Osteoblast (primary cell): ENCODE results near the gene ARHGAP35. TPM values are rescaled to one million over a fixed set of nuclear protein-coding genes. Genes with fewer than 3 reads are reported as not detected.

Experiments
- DNase-seq: peaks from one replicate; pipeline ENCODE4 v3.0.0; 2011; ENCODE audit warnings: low spot score, mixed read lengths; ENCODE audit not compliant: insufficient read length; ENCODE audit errors: missing footprints
- H2AFZ ChIP-seq: 2 replicates; pipeline ENCODE4 v1.6.0; 2011; ENCODE audit warnings: mild to moderate bottlenecking, low read length
- H3K27ac ChIP-seq: 2 replicates; pipeline ENCODE4 v1.5.1; 2011; ENCODE audit warnings: mild to moderate bottlenecking, low read depth, low read length, moderate library complexity
- H3K27me3 ChIP-seq: 2 replicates; pipeline ENCODE4 v1.6.0; 2012; ENCODE audit warnings: mild to moderate bottlenecking, control low read depth, inconsistent platforms, low read length, moderate library complexity; ENCODE audit not compliant: insufficient read depth
- H3K36me3 ChIP-seq: 2 replicates; pipeline ENCODE4 v1.5.1; 2011; ENCODE audit warnings: mild to moderate bottlenecking, low read length, control low read depth, moderate library complexity; ENCODE audit not compliant: insufficient read depth
- H3K4me1 ChIP-seq: 2 replicates; pipeline ENCODE4 v1.5.1; 2011; ENCODE audit warnings: mild to moderate bottlenecking, low read length, control low read depth, moderate library complexity; ENCODE audit not compliant: insufficient read depth
- H3K4me2 ChIP-seq: 2 replicates; pipeline ENCODE4 v1.6.0; 2011; ENCODE audit warnings: mild to moderate bottlenecking, low read length; ENCODE audit not compliant: insufficient read depth
- H3K4me3 ChIP-seq: fragments of 200-600 bp; sonication (generic); 3 replicates; pipeline ENCODE4 v1.5.1; 2012; ENCODE audit warnings: mild to moderate bottlenecking, low read length, inconsistent platforms; ENCODE audit not compliant: insufficient read depth
- H3K79me2 ChIP-seq: 2 replicates; pipeline ENCODE4 v1.6.0; 2012; ENCODE audit warnings: mild to moderate bottlenecking, low read length, control low read depth, inconsistent platforms; ENCODE audit not compliant: insufficient read depth
- H3K9me3 ChIP-seq: 2 replicates; pipeline ENCODE4 v1.5.1; 2011; ENCODE audit warnings: low read depth, low read length, control low read depth
- H4K20me1 ChIP-seq: 2 replicates; pipeline ENCODE4 v1.6.0; 2012; ENCODE audit warnings: mild to moderate bottlenecking, low read length, control low read depth; ENCODE audit not compliant: insufficient read depth
- total RNA-seq: library from RNA; depleted of rRNA; stranded (reverse); fragments of >200 nt; gene quantifications from 2 replicates; pipeline ENCODE4 v1.2.3, GENCODE V29; 2012
- TF ChIP-seq, protein P1 (sequence below): IDR thresholded peaks from 2 replicates; pipeline ENCODE4 v1.5.1; 2011; ENCODE audit warnings: mild to moderate bottlenecking, low read depth, low read length, moderate library complexity; ENCODE audit errors: extremely low read depth

The ARHGAP35 gene
- total RNA-seq, 1 donor = 82.2 TPM

DNA sequence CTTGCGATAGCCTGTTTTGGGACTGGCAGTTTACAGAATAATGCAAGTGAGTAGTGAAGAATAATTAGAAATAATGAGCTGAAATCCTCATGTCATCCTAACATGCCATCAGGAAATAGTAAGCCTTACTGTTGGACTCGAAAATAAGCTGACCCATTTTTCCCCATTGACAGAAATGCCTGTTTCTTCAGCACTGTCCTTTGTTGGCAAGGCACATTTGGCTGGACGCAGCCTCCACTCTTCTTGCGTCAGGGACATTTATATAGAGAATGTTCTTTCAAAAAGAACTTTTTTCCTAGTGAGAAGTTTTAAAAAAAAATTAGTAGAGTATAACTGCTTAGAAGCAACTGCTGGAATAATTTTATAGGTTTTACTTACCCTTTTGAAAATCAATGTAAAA is 47.1 kb downstream of the ARHGAP35 start:
- no peak overlapping the region for H3K4me3 ChIP-seq
- peaks cover 97% of the 10 kb centered on the region for H3K79me2 ChIP-seq
- DNase-seq = peak; percentile 8
- H3K36me3 ChIP-seq = no peaks in the 10 kb centered on the region
- no peak overlapping the region for H3K4me2 ChIP-seq
- H3K27me3 ChIP-seq = no peaks in the 10 kb centered on the region
- TF ChIP-seq, protein P1, sequence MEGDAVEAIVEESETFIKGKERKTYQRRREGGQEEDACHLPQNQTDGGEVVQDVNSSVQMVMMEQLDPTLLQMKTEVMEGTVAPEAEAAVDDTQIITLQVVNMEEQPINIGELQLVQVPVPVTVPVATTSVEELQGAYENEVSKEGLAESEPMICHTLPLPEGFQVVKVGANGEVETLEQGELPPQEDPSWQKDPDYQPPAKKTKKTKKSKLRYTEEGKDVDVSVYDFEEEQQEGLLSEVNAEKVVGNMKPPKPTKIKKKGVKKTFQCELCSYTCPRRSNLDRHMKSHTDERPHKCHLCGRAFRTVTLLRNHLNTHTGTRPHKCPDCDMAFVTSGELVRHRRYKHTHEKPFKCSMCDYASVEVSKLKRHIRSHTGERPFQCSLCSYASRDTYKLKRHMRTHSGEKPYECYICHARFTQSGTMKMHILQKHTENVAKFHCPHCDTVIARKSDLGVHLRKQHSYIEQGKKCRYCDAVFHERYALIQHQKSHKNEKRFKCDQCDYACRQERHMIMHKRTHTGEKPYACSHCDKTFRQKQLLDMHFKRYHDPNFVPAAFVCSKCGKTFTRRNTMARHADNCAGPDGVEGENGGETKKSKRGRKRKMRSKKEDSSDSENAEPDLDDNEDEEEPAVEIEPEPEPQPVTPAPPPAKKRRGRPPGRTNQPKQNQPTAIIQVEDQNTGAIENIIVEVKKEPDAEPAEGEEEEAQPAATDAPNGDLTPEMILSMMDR = no peak
- peaks cover 20% of the 10 kb centered on the region for H4K20me1 ChIP-seq
- H2AFZ ChIP-seq = no peak overlapping the region
- no peaks in the 10 kb centered on the region for H3K9me3 ChIP-seq
- no peak overlapping the region for H3K27ac ChIP-seq
- H3K4me1 ChIP-seq = peaks cover 43% of the 10 kb centered on the region

DNA sequence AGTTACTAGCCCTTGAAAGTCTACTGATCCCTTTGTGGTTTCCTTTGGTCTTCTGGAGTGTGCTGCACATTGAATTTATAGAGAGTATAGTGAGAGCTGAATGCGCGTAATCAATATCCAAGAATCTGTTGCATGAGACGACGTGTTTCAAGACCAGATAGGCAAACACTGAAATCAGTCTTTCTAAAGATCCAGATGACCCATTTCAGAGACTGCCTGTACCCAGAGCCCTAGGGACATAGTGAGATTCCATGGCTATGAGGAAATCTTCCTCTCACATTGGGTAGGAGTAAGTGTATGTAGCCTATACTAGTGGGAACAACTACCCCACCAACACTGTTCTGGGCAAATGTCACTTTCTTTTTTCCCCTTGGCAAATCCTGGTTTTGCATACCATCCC is 48.6 kb downstream of the ARHGAP35 start:
- peaks cover 97% of the 10 kb centered on the region for H3K79me2 ChIP-seq
- peaks cover 43% of the 10 kb centered on the region for H3K4me1 ChIP-seq
- H3K4me3 ChIP-seq = no peak overlapping the region
- no peaks in the 10 kb centered on the region for H3K27me3 ChIP-seq
- peak overlapping the region; percentile 31 for H3K27ac ChIP-seq
- TF ChIP-seq, protein P1 = no peak
- peaks cover 18% of the 10 kb centered on the region for H4K20me1 ChIP-seq
- H3K4me2 ChIP-seq = no peak overlapping the region
- peak; percentile 47 for DNase-seq
- H2AFZ ChIP-seq = no peak overlapping the region
- H3K9me3 ChIP-seq = no peaks in the 10 kb centered on the region
- no peaks in the 10 kb centered on the region for H3K36me3 ChIP-seq

Other genes with a start within 250 kb of the ARHGAP35 start
- 2.5 and 2.9 TPM in 2 replicates for gene PTGIR, start 235.9 kb upstream of the ARHGAP35 start, total RNA-seq
- not detected in 2 replicates for gene GNG8, start 224.8 kb upstream of the ARHGAP35 start, total RNA-seq
- gene DACT3, start 199.8 kb upstream of the ARHGAP35 start, total RNA-seq = 1.8 and 3.5 TPM in 2 replicates
- gene PRKD2, start 143.9 kb upstream of the ARHGAP35 start, total RNA-seq = 9.0 and 9.4 TPM in 2 replicates
- gene FKRP, start 114.9 kb upstream of the ARHGAP35 start, total RNA-seq = 18.0 and 18.5 TPM in 2 replicates
- gene STRN4, start 114.5 kb upstream of the ARHGAP35 start, total RNA-seq = 56.3 and 56.5 TPM in 2 replicates
- 274 and 354 TPM in 2 replicates for gene SLC1A5, start 72.4 kb upstream of the ARHGAP35 start, total RNA-seq
- gene AP2S1, start 10.2 kb upstream of the ARHGAP35 start, total RNA-seq = 117 and 136 TPM in 2 replicates
- gene NPAS1, start 158.8 kb downstream of the ARHGAP35 start, total RNA-seq = 0.72 and 1.2 TPM in 2 replicates
- gene TMEM160, start 187.6 kb downstream of the ARHGAP35 start, total RNA-seq = 13.4 and 15.3 TPM in 2 replicates